ENCODE results near the gene INTS6.

Gene INTS6

GRCh38 chr13:51481656-51482055, 28.8 kb upstream of the INTS6 start:
- no peaks in the 10 kb centered on the region for H3K4me1 ChIP-seq
- H3K4me2 ChIP-seq: no peak overlapping the region
- H3K9ac ChIP-seq: no peak overlapping the region
- H3K27ac ChIP-seq: no peak overlapping the region
- peaks cover 4% of the 10 kb centered on the region; the same call in 1 of the 2 replicates for H3K9me3 ChIP-seq
- H3K36me3 ChIP-seq: no peaks in the 10 kb centered on the region
- no peaks in the 10 kb centered on the region for H4K20me1 ChIP-seq
- H3K4me3 ChIP-seq: no peak overlapping the region
- no peak for TF ChIP-seq Cebpa-rat (IDR thresholded peaks at IDR 0.05)
- no peaks in the 10 kb centered on the region for H3K27me3 ChIP-seq

- H4K20me1 ChIP-seq: no peaks in the 10 kb centered on the region
- 0 out of 2 replicates have a peak, but pooled peaks cover 7% of the 10 kb centered on the region for H3K4me1 ChIP-seq
- peaks cover 4% of the 10 kb centered on the region; the same call in 1 of the 2 replicates for H3K9me3 ChIP-seq
- H3K27me3 ChIP-seq: no peaks in the 10 kb centered on the region
- no peak overlapping the region for H3K4me2 ChIP-seq
- no peaks in the 10 kb centered on the region for H3K36me3 ChIP-seq
- H3K27ac ChIP-seq: no peak overlapping the region
- no peak for TF ChIP-seq Cebpa-rat (IDR thresholded peaks at IDR 0.05)
- H3K4me3 ChIP-seq: no peak overlapping the region
- no peak overlapping the region for H3K9ac ChIP-seq
Observed at GRCh38 chr13:51479199-51479523, 26.3 kb upstream of the INTS6 start.

- no peaks in the 10 kb centered on the region for H3K27me3 ChIP-seq
- H3K4me2 ChIP-seq: no peak overlapping the region
- H4K20me1 ChIP-seq: no peaks in the 10 kb centered on the region
- H3K9ac ChIP-seq: no peak overlapping the region
- no peak for TF ChIP-seq Cebpa-rat (IDR thresholded peaks at IDR 0.05)
- no peaks in the 10 kb centered on the region for H3K36me3 ChIP-seq
- no peak overlapping the region for H3K27ac ChIP-seq
- no peak overlapping the region for H3K4me3 ChIP-seq
- H3K4me1 ChIP-seq: 0 out of 2 replicates have a peak, but pooled peaks cover 7% of the 10 kb centered on the region
- peaks cover 3% of the 10 kb centered on the region; the same call in 1 of the 2 replicates for H3K9me3 ChIP-seq
Observed at GRCh38 chr13:51478418-51479198, 25.8 kb upstream of the INTS6 start.

- H3K4me1 ChIP-seq: 0 out of 2 replicates have a peak, but pooled peaks cover 7% of the 10 kb centered on the region
- no peaks in the 10 kb centered on the region for H3K36me3 ChIP-seq
- H3K4me3 ChIP-seq: no peak overlapping the region
- no peak overlapping the region for H3K27ac ChIP-seq
- no peak overlapping the region for H3K4me2 ChIP-seq
- no peak overlapping the region for H3K9ac ChIP-seq
- no peak for TF ChIP-seq Cebpa-rat (IDR thresholded peaks at IDR 0.05)
- no peaks in the 10 kb centered on the region for H3K9me3 ChIP-seq
- H4K20me1 ChIP-seq: no peaks in the 10 kb centered on the region
- H3K27me3 ChIP-seq: no peaks in the 10 kb centered on the region
Observed at GRCh38 chr13:51477653-51478324, 25.0 kb upstream of the INTS6 start.

- Histone ChIP-seq H3K36me3 (no peaks in the 10 kb centered on the region), H3K27ac (no peak overlapping the region), H3K27me3 (no peaks in the 10 kb centered on the region), H3K4me3 (no peak overlapping the region), H4K20me1 (no peaks in the 10 kb centered on the region), H3K9ac (no peak overlapping the region), H3K4me1 (0 out of 2 replicates have a peak, but pooled peaks cover 7% of the 10 kb centered on the region), H3K9me3 (no peaks in the 10 kb centered on the region), H3K4me2 (no peak overlapping the region)
- TF ChIP-seq Cebpa-rat (IDR thresholded peaks at IDR 0.05): no peak
Observed at GRCh38 chr13:51477149-51477548, 24.3 kb upstream of the INTS6 start.

- no peak overlapping the region for H3K9ac ChIP-seq
- H4K20me1 ChIP-seq: no peaks in the 10 kb centered on the region
- no peak overlapping the region for H3K27ac ChIP-seq
- no peaks in the 10 kb centered on the region for H3K36me3 ChIP-seq
- H3K4me1 ChIP-seq: 0 out of 2 replicates have a peak, but pooled peaks cover 7% of the 10 kb centered on the region
- TF ChIP-seq Cebpa-rat (IDR thresholded peaks at IDR 0.05): no peak
- H3K27me3 ChIP-seq: no peaks in the 10 kb centered on the region
- H3K4me3 ChIP-seq: no peak overlapping the region
- no peaks in the 10 kb centered on the region for H3K9me3 ChIP-seq
- no peak overlapping the region for H3K4me2 ChIP-seq
Observed at GRCh38 chr13:51475727-51476501, 23.1 kb upstream of the INTS6 start.

GRCh38 chr13:51469790-51470189, 17.0 kb upstream of the INTS6 start:
- no peak overlapping the region for H3K9ac ChIP-seq
- no peak overlapping the region for H3K4me2 ChIP-seq
- H3K9me3 ChIP-seq: no peaks in the 10 kb centered on the region
- H3K27ac ChIP-seq: no peak overlapping the region
- no peak for TF ChIP-seq Cebpa-rat (IDR thresholded peaks at IDR 0.05)
- H3K27me3 ChIP-seq: no peaks in the 10 kb centered on the region
- no peak overlapping the region for H3K4me3 ChIP-seq
- no peaks in the 10 kb centered on the region for H3K36me3 ChIP-seq
- H3K4me1 ChIP-seq: no peaks in the 10 kb centered on the region
- no peaks in the 10 kb centered on the region for H4K20me1 ChIP-seq

GRCh38 chr13:51467730-51468129, 14.9 kb upstream of the INTS6 start:
- no peak overlapping the region for H3K4me3 ChIP-seq
- H3K4me1 ChIP-seq: no peaks in the 10 kb centered on the region
- H3K9ac ChIP-seq: no peak overlapping the region
- H4K20me1 ChIP-seq: no peaks in the 10 kb centered on the region
- TF ChIP-seq Cebpa-rat (IDR thresholded peaks at IDR 0.05): no peak
- no peak overlapping the region for H3K27ac ChIP-seq
- no peaks in the 10 kb centered on the region for H3K9me3 ChIP-seq
- no peak overlapping the region for H3K4me2 ChIP-seq
- no peaks in the 10 kb centered on the region for H3K36me3 ChIP-seq
- no peaks in the 10 kb centered on the region for H3K27me3 ChIP-seq

GRCh38 chr13:51465124-51465523, 12.3 kb upstream of the INTS6 start:
- no peak for TF ChIP-seq Cebpa-rat (IDR thresholded peaks at IDR 0.05)
- no peak overlapping the region for H3K4me2 ChIP-seq
- H3K27ac ChIP-seq: no peak overlapping the region
- H4K20me1 ChIP-seq: no peaks in the 10 kb centered on the region
- no peaks in the 10 kb centered on the region for H3K36me3 ChIP-seq
- no peaks in the 10 kb centered on the region for H3K4me1 ChIP-seq
- no peak overlapping the region for H3K9ac ChIP-seq
- H3K27me3 ChIP-seq: no peaks in the 10 kb centered on the region
- no peak overlapping the region for H3K4me3 ChIP-seq
- no peaks in the 10 kb centered on the region for H3K9me3 ChIP-seq

All from BLaER1 (cell line).